HG03378 (cell line): Measurements from ENCODE around the gene RIC8B.

ENCODE experiments used
- ATAC-seq: cut with Tn5 transposase; IDR thresholded peaks from one replicate; pipeline ENCODE4 v1.9.1; 2021; ENCODE audit warnings: mild to moderate bottlenecking, moderate library complexity; ENCODE audit not compliant: unreplicated experiment

RIC8B gene

GRCh38 chr12:106866426-106867080 lies 92.1 kb downstream of the RIC8B start:
- ATAC-seq = no peak

- ATAC-seq = no peak
Measured at GRCh38 chr12:106867651-106868050, 93.2 kb downstream of the RIC8B start.

- no peak for ATAC-seq
Measured at GRCh38 chr12:106868982-106869700, 94.7 kb downstream of the RIC8B start.

GRCh38 chr12:106870116-106870515 lies 95.6 kb downstream of the RIC8B start:
- no peak for ATAC-seq

GRCh38 chr12:106871477-106871876 lies 97.0 kb downstream of the RIC8B start:
- ATAC-seq = no peak

GRCh38 chr12:106873983-106874382 lies 99.5 kb downstream of the RIC8B start:
- ATAC-seq = no peak

- ATAC-seq = no peak
Measured at GRCh38 chr12:106878804-106879203, 104.3 kb downstream of the RIC8B start.

- ATAC-seq = no peak
Measured at GRCh38 chr12:106879612-106880011, 105.1 kb downstream of the RIC8B start.

- ATAC-seq = no peak
Measured at GRCh38 chr12:106883426-106883825, 108.9 kb downstream of the RIC8B start.

GRCh38 chr12:106885026-106885425 lies 110.5 kb downstream of the RIC8B start:
- ATAC-seq = no peak

- ATAC-seq = no peak
Measured at GRCh38 chr12:106885541-106886249, 111.2 kb downstream of the RIC8B start.

- no peak for ATAC-seq
Measured at GRCh38 chr12:106886932-106887331, 112.5 kb downstream of the RIC8B start.

GRCh38 chr12:106888348-106888970 lies 114.0 kb downstream of the RIC8B start:
- ATAC-seq = no peak

GRCh38 chr12:106889326-106889725 lies 114.8 kb downstream of the RIC8B start:
- ATAC-seq = no peak

- no peak for ATAC-seq
Measured at GRCh38 chr12:106889950-106890626, 115.6 kb downstream of the RIC8B start.

- ATAC-seq = no peak
Measured at GRCh38 chr12:106892075-106892474, 117.6 kb downstream of the RIC8B start.

GRCh38 chr12:106893451-106893850 lies 119.0 kb downstream of the RIC8B start:
- ATAC-seq = no peak

- no peak for ATAC-seq
Measured at GRCh38 chr12:106894774-106895173, 120.3 kb downstream of the RIC8B start.

GRCh38 chr12:106896603-106897002 lies 122.1 kb downstream of the RIC8B start:
- ATAC-seq = no peak

GRCh38 chr12:106897082-106897481 lies 122.6 kb downstream of the RIC8B start:
- ATAC-seq = no peak
